OCI-LY7 (cell line): Measurements from ENCODE around the gene SERPINA12. TPM values are rescaled to one million over a fixed set of nuclear protein-coding genes. Genes with fewer than 3 reads are reported as not detected.

ENCODE experiments used
- BruUV-seq: library from RNA; stranded (reverse); fragments of 400-500 nt; replicated peaks from 2 replicates; lab custom pipeline; 2021; lab: Mats Ljungman, UMichigan
- CTCF ChIA-PET: fragments of 300-600 bp; sonication (Branson Sonifier 250); formaldehyde crosslinking; loops from one replicate; lab custom pipeline; 2022; ENCODE audit warnings: antibody characterized with exemption; ENCODE audit not compliant: unreplicated experiment; lab: Charles Lee
- POLR2A ChIA-PET: fragments of 300-600 bp; sonication (Branson Sonifier 250); formaldehyde crosslinking; loops from one replicate; lab custom pipeline; 2022; ENCODE audit warnings: antibody characterized with exemption; lab: Charles Lee
- DNase-seq: peaks from one replicate; pipeline ENCODE4 v3.0.0-alpha.2; 2015; ENCODE audit warnings: low spot score
- H2AFZ ChIP-seq: fragments of 200-600 bp; sonication (generic), shearing (Covaris generic); 2 replicates; pipeline ENCODE4 v1.6.1; 2014; ENCODE audit warnings: mild to moderate bottlenecking, antibody characterized with exemption, low read length, moderate library complexity
- H3K27ac ChIP-seq: fragments of 200-600 bp; sonication (generic); 2 replicates; pipeline ENCODE4 v1.5.1; 2014; ENCODE audit warnings: mixed run types, low read depth, mild to moderate bottlenecking, moderate library complexity, low read length, inconsistent platforms; ENCODE audit not compliant: poor library complexity, severe bottlenecking
- H3K36me3 ChIP-seq: fragments of 200-600 bp; sonication (generic); 2 replicates; pipeline ENCODE4 v1.6.1; 2014; ENCODE audit warnings: mild to moderate bottlenecking, antibody characterized with exemption, low read length, moderate library complexity, mixed read lengths; ENCODE audit not compliant: insufficient read depth
- H3K4me1 ChIP-seq: fragments of 200-600 bp; sonication (generic); 2 replicates; pipeline ENCODE4 v1.5.1; 2014; ENCODE audit warnings: mild to moderate bottlenecking, low read length; ENCODE audit not compliant: insufficient read depth, poor library complexity, severe bottlenecking
- H3K4me2 ChIP-seq: fragments of 200-600 bp; sonication (generic); 2 replicates; pipeline ENCODE4 v1.6.1; 2014; ENCODE audit warnings: mild to moderate bottlenecking, low read length
- H3K4me3 ChIP-seq: fragments of 200-600 bp; sonication (generic); 2 replicates; pipeline ENCODE4 v1.5.1; 2014; ENCODE audit warnings: mild to moderate bottlenecking, low read depth, low read length; ENCODE audit not compliant: poor library complexity, severe bottlenecking
- H3K79me2 ChIP-seq: fragments of 200-600 bp; sonication (generic); 2 replicates; pipeline ENCODE4 v1.6.1; 2016; ENCODE audit warnings: low read depth, mild to moderate bottlenecking, low read length, moderate library complexity, mixed read lengths; ENCODE audit not compliant: insufficient read depth
- H3K9me2 ChIP-seq: fragments of 200-600 bp; sonication (generic); 2 replicates; pipeline ENCODE4 v1.6.1; 2016; ENCODE audit warnings: mild to moderate bottlenecking, low read length, mixed read lengths; ENCODE audit not compliant: insufficient read depth
- H3K9me3 ChIP-seq: fragments of 200-600 bp; sonication (generic); 2 replicates; pipeline ENCODE4 v1.6.1; 2014; ENCODE audit warnings: mild to moderate bottlenecking, mixed run types, low read length, mixed read lengths
- H4K20me1 ChIP-seq: fragments of 200-600 bp; sonication (generic); 2 replicates; pipeline ENCODE4 v1.6.1; 2014; ENCODE audit warnings: mild to moderate bottlenecking, antibody characterized with exemption, low read length, moderate library complexity, mixed read lengths; ENCODE audit not compliant: insufficient read depth
- EZH2phosphoT487 ChIP-seq: fragments of 200-600 bp; sonication (generic); IDR thresholded peaks from 2 replicates; pipeline ENCODE4 v1.6.1; 2018; ENCODE audit warnings: low read depth, borderline replicate concordance, mild to moderate bottlenecking, mixed run types, antibody characterized with exemption, low read length, moderate library complexity, mixed read lengths
- intact Hi-C: fragments of 100-400 bp; cut with micrococcal nuclease; formaldehyde crosslinking; loops from one replicate; pipeline ENCODE4 v1.10.0; 2022; ENCODE audit not compliant: unreplicated experiment
- total RNA-seq, 2 experiments: library from RNA; depleted of rRNA in 1 of 2; stranded (reverse); fragments of >200 nt in 1 of 2; shearing (Covaris generic) in 1 of 2; gene quantifications; 2 replicates each; pipeline ENCODE4 v1.2.3, GENCODE V29; 2014 to 2022
- TF ChIP-seq, protein P1 (sequence below): fragments of 200-600 bp; sonication (generic); conservative IDR thresholded peaks from 2 replicates; pipeline ENCODE4 v1.5.1; 2014; ENCODE audit warnings: mild to moderate bottlenecking, antibody characterized with exemption, low read length, moderate library complexity, mixed read lengths

Gene SERPINA12
- total RNA-seq, 2 experiments from 2014 or later, result not detected

DNA sequence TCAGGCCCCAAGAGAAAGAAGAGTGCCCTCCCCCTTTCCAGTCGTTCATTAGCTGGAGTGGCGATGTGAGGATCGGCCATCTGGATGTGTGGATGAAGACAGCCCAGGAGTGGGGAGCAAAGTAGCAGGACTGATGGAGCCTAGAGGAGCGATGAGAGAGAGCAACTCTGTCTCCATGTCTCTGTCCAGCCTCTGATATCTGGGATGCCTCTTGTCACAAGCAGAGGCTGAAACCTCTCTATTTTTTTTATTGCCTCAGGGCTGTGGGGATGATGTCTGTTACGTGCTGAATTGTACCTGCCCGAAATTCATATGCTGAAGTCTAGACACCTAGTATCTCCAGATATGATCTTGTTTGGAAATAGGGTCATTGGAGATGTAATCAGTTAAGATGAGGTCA lies 59.3 kb downstream of the SERPINA12 start:
- no peaks in the 10 kb centered on the region for H4K20me1 ChIP-seq
- no TSS peak for BruUV-seq
- H3K36me3 ChIP-seq, result no peaks in the 10 kb centered on the region
- H2AFZ ChIP-seq, result no peak overlapping the region
- H3K4me2 ChIP-seq, result no peak overlapping the region
- no peaks in the 10 kb centered on the region for H3K9me3 ChIP-seq
- H3K27ac ChIP-seq, result no peak overlapping the region
- no peaks in the 10 kb centered on the region for H3K4me1 ChIP-seq
- H3K9me2 ChIP-seq, result no peaks in the 10 kb centered on the region
- no peak for DNase-seq
- ChIA-PET CTCF (no interaction called here), POLR2A (no interaction called here)
- H3K4me3 ChIP-seq, result no peak overlapping the region
- intact Hi-C loops, result no loop called here
- TF ChIP-seq EZH2phosphoT487, result no peak
- TF ChIP-seq, protein P1, sequence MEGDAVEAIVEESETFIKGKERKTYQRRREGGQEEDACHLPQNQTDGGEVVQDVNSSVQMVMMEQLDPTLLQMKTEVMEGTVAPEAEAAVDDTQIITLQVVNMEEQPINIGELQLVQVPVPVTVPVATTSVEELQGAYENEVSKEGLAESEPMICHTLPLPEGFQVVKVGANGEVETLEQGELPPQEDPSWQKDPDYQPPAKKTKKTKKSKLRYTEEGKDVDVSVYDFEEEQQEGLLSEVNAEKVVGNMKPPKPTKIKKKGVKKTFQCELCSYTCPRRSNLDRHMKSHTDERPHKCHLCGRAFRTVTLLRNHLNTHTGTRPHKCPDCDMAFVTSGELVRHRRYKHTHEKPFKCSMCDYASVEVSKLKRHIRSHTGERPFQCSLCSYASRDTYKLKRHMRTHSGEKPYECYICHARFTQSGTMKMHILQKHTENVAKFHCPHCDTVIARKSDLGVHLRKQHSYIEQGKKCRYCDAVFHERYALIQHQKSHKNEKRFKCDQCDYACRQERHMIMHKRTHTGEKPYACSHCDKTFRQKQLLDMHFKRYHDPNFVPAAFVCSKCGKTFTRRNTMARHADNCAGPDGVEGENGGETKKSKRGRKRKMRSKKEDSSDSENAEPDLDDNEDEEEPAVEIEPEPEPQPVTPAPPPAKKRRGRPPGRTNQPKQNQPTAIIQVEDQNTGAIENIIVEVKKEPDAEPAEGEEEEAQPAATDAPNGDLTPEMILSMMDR, result no peak
- no peaks in the 10 kb centered on the region for H3K79me2 ChIP-seq

DNA sequence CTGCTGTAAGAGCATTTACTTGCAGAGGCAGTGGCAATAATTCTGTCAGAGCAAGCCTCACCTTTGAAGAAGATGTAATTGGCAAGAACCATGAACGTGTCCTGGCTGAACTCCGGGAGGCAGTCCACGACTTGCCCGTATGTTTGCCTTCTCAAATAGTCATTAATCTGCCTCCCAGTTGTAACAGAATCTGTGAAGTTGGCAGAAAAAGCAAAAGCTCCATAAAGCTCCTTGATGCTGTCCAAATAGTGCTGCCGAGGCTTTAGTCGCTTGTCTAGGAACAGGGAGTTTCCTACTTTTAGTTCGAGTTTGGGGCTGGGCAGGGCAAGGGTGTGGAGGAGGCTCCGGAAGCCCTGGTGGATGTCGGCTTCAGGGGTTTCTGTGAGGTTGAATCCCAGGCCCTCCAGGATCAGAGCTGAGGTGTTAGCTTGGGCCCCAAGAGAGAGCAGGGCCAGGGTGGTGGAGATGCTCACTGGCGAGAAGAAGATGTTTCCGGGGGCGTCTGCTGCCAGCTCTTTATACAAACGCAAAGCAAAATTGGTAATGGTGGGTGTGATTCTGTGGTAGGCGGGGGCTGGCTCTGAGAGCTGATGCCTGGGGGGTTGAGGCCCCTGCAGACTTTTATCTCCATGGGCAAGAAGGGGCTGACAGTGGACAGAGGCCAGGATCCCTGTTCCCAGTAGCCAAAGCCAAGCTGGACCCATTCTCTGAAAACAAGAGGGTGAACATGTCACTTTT lies 61.0 kb downstream of the SERPINA12 start:
- no TSS peak for BruUV-seq
- H2AFZ ChIP-seq, result no peak overlapping the region
- H3K36me3 ChIP-seq, result no peaks in the 10 kb centered on the region
- H3K4me3 ChIP-seq, result no peak overlapping the region
- TF ChIP-seq, protein P1, result no peak
- TF ChIP-seq EZH2phosphoT487, result no peak
- no peaks in the 10 kb centered on the region for H3K79me2 ChIP-seq
- ChIA-PET CTCF (no interaction called here), POLR2A (no interaction called here)
- no peak overlapping the region for H3K4me2 ChIP-seq
- no peaks in the 10 kb centered on the region for H3K9me3 ChIP-seq
- no peak overlapping the region for H3K27ac ChIP-seq
- H4K20me1 ChIP-seq, result no peaks in the 10 kb centered on the region
- no peak for DNase-seq
- H3K4me1 ChIP-seq, result no peaks in the 10 kb centered on the region
- intact Hi-C loops, result no loop called here
- no peaks in the 10 kb centered on the region for H3K9me2 ChIP-seq

DNA sequence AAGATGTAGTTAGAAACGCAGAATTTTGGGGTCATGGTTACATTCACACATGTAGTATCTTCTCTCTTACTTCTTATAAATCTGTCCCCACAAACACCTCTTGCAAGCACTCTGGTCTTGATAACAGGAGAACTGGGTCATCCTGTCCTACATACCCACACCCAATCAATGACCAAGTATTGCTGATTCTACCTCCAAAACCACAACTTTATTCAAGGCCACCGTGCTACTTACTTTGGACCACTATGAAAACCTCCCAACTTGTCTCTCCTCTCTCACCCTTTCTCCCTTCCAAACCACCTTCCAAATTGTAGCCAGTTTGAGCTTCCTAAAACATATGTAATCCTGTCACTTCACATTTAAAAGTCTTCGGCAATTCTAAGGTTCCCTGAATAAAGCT lies 62.1 kb downstream of the SERPINA12 start:
- no peak overlapping the region for H3K4me3 ChIP-seq
- ChIA-PET CTCF (no interaction called here), POLR2A (interaction anchor here (0.6 kb wide), 1 partner anchor 125 kb away, joined by 3 read pairs; no protein-coding TSS in a partner anchor)
- TF ChIP-seq, protein P1, result no peak
- no peak for TF ChIP-seq EZH2phosphoT487
- H3K79me2 ChIP-seq, result no peaks in the 10 kb centered on the region
- H3K9me3 ChIP-seq, result no peaks in the 10 kb centered on the region
- intact Hi-C loops, result no loop called here
- no peak overlapping the region for H3K4me2 ChIP-seq
- H3K27ac ChIP-seq, result no peak overlapping the region
- no peaks in the 10 kb centered on the region for H3K36me3 ChIP-seq
- H4K20me1 ChIP-seq, result no peaks in the 10 kb centered on the region
- no peaks in the 10 kb centered on the region for H3K9me2 ChIP-seq
- DNase-seq, result no peak
- BruUV-seq, result no TSS peak
- no peak overlapping the region for H2AFZ ChIP-seq
- no peaks in the 10 kb centered on the region for H3K4me1 ChIP-seq
